Nucleus accumbens (tissue), 56 donors: Measurements from ENCODE around the gene NR1D1.
A peak's percentile ranks its signal among the peaks of the same experiment; 100 is the strongest.

ENCODE experiments used
- DNase-seq, 56 donors: peaks; one replicate each; lab custom pipeline; 2025; lab: John Stamatoyannopoulos, UW

Gene NR1D1

DNA sequence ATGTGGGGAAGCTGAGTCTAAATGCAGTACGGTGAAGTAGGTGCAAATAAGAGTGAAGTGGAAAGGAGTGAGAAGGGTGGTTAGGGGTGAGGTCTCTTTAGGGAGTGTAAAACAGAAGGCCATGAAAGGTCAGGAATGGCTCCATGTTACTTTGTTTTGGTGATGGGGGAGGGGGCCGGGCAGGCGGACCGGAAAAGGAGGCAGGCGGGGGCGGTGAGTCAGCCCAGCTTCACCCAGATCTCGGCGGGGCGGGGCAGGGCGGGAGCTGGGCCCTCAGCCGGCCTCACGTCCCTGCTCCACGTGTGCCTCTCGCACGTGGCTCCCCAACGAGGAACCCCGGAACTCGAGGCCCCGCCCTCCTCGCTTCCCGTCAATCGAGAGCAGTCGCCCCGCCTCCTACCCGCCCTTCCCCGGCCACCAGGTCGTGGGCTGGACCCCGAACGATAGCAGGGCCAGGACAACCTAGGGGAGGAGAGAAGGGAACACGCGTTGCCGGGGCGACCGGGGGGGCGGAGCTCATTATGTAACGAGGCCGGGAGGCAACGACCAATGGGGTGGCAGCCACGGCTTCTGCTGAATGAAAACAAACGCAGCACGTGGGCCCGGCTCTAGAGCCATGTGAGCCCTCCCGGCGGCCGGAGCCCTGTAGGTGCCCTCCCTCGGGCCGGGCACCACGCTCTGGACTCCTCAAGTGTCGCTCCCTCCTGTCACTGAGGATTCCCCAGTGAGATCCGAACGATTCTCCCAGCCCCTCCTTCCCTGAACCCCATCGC is 1.4 kb downstream of the NR1D1 start:
- DNase-seq = peak; percentile 84 to 99 (median 96)

DNA sequence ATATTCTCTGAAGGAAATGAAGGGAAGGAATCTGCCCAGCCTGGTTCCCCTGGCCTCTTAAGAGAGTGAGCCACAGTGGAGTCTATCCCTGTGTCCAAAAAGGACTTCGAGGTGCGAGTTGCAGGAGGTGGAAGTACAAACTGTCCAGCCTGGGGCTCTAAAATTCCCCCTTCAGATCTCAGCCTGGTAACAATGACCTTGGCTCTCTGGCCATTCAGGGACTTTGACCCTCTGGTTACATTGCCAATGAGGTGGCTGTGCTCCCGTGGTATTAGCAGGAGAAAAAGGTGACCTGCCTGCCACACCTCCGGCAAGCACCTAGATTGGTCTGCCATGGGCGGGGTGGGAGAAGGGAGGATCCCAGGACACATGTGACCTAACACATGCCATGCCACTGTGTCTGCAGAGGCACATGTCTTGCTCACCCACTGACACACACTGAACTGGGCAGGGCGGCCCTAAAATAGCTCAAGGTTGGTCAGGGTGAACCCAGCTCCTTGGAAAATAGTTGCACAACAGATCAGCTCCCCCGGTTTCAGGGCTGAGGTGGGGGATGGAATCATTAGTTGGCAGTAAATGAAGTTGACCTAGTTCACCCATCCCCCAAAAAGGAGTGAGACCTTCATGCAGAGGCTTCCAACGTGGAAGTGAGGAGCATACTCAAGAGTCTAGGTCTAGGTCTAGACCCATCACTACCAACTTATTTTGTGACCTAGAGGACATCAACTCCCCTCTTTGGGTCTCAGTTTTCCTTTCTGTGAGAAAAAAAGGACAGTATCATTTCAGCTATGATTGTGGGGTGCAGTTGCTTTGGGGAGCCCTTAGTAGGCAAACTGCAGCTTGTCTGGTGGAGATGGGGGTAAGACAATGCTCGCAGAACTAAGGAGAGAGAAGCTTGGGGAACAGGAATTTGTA is 2.2 kb downstream of the NR1D1 start:
- DNase-seq = peak in 12 of 56 donors; percentile 24 to 52 (median 33)

DNA sequence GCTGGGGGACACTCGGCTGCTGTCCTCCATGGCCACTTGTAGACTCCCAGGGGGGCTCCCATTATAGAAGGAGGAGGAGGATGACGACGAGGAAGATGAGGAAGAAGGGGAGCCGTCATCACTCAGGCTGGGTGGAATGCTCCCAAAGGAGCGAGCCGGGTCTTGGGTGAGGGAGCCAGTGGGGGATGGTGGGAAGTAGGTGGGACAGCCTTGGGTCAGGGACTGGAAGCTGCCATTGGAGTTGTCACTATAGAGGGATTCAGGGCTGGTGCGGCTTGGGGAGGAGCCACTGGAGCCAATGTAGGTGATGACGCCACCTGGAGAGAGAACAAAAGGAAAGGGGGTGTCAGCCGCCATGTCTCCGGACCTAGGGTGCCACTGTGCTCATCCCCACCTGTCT is 3.3 kb downstream of the NR1D1 start:
- no peak for DNase-seq

DNA sequence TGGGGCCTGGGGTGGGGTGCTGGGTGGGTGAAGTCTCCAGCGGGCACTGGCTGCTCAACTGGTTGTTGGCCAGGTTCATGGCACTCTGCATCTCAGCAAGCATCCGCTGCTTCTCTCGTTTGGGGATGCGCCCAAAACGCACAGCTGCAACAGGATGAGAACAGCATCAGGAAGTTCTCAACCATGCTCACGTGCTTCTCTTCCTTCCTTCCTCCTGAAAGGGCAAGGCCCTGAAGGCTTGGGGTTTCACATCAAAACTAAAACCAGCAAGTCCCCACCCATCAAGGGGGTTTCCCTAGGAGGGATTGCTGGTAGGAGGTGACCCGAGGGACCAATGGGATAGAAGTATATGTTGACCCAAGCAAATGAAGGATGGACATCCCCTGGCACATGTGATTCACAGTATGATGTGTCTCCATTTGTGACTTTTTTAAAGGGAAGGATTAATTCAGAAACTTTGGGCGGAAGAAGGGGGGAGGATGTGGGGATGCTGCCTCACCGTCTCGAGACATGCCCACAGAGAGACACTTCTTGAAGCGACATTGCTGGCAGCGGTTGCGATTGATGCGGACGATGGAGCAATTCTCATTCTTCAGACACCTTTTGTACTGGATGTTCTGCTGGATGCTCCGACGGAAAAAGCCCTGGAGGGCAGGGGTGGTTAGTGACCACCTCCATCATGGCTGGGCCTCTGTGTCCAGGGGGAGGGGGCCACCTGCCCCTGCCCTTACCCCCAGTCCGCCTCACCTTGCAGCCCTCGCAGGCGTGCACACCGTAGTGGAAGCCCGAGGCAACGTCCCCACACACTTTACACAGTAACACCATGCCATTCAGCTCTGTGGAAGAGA is 4.2 kb downstream of the NR1D1 start:
- peak in 7 of 56 donors; percentile 26 to 44 (median 33) for DNase-seq

DNA sequence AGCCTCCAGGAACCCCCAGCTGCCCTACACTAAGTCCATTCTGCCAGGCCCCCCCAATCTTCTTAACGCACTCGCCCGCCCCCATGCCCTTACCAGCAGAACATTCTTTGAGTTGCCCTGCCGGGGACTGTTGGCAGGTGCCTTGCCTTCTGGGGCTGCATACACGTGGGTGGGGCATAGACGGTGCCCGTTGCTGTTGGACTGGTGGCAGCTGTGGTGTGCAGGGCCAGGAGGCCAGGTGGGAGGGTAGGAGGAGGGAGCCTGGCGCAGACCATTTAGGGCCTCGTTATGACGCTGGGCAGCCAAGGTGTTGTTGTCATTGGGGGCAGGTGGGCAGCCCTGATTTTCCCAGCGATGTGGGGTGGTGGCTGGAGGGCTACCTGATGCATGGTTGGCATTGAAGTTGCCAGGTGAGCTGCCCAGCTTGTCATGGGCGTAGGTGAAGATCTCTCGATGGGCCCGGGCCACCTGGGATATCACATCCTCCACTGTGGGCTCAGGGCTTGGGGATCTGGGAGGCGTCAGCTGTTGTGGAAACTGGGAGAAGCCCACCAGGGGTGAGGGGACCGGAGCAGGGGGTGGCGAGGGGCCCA is 4.9 kb downstream of the NR1D1 start:
- peak in 2 of 56 donors; percentile 18 to 25 for DNase-seq

DNA sequence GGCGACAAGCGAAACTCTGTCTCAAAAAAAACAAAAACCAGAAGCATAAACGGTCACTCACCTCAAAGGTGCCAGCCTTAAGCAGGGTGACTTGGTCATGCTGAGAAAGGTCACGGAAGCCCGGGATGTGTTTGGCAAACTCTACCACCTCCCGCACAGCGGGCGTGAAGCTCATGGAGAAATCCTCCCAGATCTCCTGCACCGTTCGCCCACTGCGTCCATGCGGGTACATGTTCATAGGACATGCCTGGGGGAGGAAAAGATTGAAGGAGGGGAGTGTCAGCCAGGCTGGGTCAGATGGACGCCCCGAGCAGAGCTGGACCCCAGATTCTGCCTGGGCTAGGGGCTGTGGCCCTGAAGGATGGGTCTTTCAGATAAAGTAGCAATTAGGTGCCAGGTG is 5.5 kb downstream of the NR1D1 start:
- no peak for DNase-seq

DNA sequence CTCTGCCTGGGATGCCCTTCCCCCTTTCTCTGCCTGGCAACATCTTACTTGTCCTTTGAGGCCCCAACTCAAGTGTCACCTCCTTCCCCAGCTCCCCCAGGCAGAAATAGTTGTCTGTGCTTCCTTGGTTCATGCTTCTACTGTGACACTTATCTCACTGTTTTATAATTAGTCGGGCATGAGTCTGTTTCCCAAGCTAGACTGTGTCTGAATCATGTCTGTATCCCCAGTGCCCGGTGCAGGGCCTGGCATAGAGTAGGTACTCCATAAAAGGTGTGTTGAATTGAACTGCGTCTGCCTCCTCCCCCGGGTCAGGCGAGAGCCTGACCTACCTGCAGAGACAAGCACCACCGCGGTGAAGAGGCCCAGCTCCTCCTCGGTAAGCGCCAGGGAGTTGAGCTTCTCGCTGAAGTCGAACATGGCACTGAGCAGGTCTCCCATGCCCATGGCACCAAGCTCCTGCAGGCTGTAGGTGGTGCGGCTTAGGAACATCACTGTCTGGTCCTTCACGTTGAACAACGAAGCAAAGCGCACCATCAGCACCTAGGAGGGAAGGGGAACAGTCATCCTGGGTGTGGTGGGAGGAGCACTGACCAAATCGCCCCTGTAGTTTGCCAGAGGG is 6.7 kb downstream of the NR1D1 start:
- DNase-seq = no peak

DNA sequence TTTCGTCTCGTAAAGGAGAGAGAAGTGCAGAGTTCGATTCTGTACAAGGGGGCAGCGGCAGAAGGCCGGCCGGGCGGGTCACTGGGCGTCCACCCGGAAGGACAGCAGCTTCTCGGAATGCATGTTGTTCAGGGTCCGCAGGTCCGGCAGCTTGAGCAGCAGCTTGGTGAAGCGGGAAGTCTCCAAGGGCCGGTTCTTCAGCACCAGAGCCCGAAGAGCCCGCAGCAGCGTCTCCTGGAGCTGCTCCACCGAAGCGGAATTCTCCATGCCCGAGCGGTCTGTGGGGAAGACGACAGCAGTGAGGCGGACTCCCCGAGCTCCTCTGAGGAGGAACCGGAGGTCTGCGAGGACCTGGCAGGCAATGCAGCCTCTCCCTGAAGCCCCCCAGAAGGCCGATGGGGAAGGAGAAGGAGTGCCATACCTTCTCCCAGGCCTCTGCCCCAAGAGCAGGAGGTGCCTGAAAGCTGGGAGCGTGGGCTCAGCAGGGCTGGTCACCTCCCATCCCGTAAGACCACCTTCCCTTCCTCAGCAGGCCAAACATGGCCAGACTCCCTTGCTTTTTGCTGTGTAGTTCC is 7.3 kb downstream of the NR1D1 start:
- peak in 4 of 56 donors; percentile 28 to 65 (median 38) for DNase-seq

DNA sequence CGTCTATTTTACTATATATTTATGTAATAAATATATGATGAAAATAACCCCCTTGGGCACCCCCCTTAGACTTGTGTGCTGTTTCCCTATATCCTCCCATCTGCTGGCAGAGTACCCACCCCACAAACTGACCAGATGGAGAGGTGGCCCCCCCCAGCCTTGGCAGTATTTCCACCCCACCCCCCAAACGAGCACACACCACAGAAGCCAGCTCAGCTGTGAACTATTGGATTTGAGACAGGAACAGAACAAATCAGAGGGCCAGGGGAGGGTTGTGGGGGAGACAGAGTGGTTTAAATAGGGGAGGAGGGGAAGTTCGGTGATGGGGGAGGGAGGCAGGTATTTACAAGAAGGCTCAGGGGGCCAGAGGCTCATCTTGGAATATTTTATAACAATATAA is 7.8 kb downstream of the NR1D1 start:
- peak in 44 of 56 donors; percentile 22 to 80 (median 56) for DNase-seq

DNA sequence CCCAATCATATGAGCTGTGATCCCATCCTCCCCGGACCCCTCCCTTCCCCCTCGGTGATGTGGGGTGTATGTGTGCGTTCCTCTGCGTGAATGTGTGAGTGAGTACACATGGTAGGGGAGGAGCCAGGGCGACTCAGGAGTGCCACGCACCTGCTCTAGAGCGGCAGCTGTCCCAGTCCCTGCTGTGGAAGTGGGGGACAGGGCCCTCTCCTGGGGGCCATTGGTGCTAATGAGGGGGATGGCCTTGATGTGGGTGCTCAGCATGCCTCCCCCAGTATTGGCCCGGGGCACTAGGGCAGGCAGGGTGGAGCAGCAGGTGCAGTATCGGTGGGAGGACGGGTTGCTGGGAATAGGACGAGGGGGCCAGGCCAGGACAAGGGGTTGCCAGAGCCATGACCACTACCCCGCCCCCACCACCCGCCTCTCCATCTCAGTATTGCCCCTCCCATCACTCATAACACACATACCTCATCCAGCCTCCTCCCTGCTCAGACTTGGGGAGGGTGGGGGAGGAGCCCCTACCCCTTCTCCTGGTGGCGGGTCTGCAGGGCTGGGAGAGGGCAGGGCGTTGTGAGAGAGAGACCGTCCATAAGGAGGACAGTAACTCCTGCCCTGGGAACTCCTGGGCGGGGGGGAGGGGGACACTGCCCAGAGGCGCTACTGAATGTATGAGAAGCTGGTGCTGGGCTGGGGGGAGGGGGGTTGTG is 8.5 kb downstream of the NR1D1 start:
- DNase-seq = peak in 1 of 56 donors; percentile 42

DNA sequence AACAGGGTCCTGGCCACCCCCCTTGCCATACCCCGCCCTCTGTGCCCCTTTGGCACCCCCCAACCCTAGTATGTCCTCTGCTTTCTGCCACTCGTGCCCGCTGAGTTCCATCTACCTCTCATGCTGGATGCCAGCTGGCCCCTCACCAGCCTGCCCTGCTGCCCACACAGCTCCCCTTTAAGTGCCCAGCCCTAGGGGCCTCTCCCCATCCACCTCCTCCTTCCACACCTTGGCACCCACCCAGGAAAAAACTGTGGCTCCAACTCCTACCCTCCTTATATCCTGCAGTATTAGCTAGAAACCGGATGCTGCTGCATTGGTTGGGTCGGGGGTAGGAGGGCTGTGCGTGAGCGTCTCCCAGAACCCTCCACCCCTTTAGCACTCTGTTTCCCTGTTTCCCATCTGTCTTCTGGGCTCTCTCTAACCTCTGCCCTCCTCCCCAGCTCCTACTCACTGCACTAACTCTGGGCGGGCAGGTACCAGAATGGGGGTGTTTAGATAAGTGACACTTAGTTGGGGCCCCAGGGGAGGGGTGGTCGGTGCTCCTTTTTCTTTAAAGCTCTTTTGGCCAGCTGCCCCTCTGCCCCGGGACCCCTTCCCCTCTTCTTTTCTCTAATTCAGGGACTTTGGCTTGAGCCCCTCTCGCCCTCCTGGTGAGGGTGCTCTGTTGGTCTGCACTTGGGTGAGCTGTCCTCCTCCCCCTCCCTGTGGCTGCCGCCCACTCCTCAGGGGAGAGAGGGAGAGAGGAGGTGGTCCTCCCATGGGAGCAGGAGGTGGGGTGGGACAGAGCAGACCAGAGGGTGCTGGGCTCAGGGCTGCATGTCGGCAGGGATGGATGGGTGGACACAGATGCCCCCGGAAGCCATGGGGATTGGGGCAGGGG is 9.9 kb downstream of the NR1D1 start:
- peak in 1 of 56 donors; percentile 26 for DNase-seq

DNA sequence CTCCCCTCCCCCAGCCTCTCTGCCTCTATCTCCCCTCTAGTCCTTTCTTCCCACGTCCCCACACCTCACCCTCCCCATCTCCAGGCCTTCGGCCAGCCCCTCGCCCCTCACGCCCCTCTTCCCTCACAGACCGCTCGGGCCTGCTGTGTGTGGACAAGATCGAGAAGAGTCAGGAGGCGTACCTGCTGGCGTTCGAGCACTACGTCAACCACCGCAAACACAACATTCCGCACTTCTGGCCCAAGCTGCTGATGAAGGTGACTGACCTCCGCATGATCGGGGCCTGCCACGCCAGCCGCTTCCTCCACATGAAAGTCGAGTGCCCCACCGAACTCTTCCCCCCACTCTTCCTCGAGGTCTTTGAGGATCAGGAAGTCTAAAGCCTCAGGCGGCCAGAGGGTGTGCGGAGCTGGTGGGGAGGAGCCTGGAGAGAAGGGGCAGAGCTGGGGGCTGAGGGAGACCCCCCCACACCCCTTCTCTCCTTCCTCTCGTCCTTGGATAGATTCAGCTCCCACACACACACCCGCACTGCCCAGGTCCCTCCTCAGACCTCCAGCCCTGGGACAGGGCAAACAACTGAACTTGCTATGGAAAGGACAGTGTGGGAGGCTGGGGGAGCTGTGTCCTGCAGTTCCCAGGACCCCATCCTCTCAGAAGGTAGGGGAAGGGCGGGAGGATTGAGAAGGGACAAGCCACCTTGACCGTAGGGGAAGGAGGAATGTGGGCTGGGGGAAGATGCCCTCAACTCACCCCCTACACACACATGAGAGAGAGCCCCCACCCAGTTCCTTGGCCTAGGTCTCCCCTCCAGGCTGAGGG is 11.1 kb downstream of the NR1D1 start:
- no peak for DNase-seq

DNA sequence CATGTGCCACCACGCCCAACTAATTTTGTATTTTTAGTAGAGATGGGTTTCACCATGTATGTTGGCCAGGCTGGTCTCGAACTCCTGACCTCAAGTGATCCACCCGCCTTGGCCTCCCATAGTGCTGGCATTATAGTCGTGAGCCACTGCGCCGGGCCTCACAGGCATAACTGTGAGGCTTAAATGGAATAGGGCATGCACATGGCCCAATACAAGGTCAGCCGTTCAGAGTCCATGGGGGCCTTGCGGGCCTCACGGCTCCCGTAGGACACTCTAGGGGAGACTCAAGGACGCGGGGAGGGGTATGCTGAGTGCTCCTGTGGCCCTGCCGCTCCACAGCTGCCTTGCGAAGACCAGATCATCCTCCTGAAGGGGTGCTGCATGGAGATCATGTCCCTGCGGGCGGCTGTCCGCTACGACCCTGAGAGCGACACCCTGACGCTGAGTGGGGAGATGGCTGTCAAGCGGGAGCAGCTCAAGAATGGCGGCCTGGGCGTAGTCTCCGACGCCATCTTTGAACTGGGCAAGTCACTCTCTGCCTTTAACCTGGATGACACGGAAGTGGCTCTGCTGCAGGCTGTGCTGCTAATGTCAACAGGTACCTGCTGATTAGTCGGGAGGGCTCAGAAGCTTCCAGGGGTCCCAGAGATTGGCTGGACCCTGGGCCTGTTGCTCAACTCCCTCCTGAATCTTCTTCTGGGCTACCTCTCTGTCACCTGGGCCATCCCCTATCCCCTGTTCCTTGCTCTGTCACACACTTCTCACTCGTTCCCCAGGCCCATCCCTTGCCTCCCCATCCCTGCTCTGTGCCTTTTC is 12.3 kb downstream of the NR1D1 start:
- DNase-seq = no peak

DNA sequence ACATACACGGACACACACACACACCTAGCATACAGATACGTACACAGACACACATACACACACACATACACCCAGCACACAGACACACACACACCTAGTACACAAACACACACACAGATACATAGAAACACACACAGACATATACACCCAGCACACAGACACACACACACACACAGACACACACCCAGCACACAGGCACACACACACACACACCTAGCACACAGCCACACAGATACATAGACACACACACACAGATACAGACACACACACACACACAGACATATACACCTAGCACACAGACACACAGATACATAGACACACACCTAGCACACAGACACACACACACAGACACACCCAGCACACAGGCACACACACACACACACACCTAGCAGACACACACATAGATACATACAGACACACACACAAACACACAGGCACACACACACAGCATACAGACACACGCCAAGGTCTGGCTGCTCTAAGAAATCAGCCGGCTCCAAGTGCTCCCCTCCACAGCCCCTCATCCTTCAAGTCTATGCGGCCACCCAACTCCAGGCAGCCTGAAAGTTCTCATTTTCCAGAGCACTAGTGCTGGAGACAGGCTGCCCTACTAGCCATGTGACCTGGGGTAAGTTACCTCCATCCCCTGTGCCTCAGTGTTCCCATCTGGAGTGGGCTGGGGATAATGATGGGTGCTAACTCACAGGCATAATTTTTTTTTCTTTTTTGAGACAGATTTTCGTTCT is 13.2 kb downstream of the NR1D1 start:
- no peak for DNase-seq
